ENCODE data around the gene CORIN. TPM values are rescaled to one million over a fixed set of nuclear protein-coding genes. Genes with fewer than 3 reads are reported as not detected.
"Not testable (repeated sequence)": the region's sequence is repeated elsewhere in the genome, so short reads cannot be mapped to it uniquely, and the experiment has no call there.

The CORIN gene
- total RNA-seq, 2 experiments from 2014 or later: 0.29 to 0.34 TPM

- Mint-ChIP-seq H3K4me3 (no peak overlapping the region), H3K27me3 (peaks cover 17% of the 10 kb centered on the region)
- CTCF ChIA-PET: interaction anchor here (0.9 to 1.2 kb wide), 2 partner anchors 23 to 126 kb away, joined by 3 to 5 read pairs; no protein-coding TSS in a partner anchor
Measured at GRCh38 chr4:47711183-47711582, 126.7 kb downstream of the CORIN start.

GRCh38 chr4:47706352-47706751, 131.5 kb downstream of the CORIN start:
- CTCF ChIA-PET: interaction anchor here (1.0 to 2.7 kb wide), 7 partner anchors 8 to 133 kb away, joined by 3 to 19 read pairs (median 5); no protein-coding TSS in a partner anchor
- ATAC-seq; H3K36me3 Mint-ChIP-seq (ENCODE audit: low read depth); H3K9me3 Mint-ChIP-seq; DNase-seq; intact Hi-C loops (cut with micrococcal nuclease); H3K4me1 Mint-ChIP-seq (ENCODE audit: low read depth); H3K27ac Mint-ChIP-seq; H3K4me3 Mint-ChIP-seq; POLR2A ChIA-PET: not testable (repeated sequence)
- H3K27me3 Mint-ChIP-seq: peaks cover 18% of the 10 kb centered on the region

More at GRCh38 chr4:47711183-47711582, 126.7 kb downstream of the CORIN start:
- Mint-ChIP-seq H3K9me3 (no peaks in the 10 kb centered on the region), H3K4me1 (ENCODE audit: low read depth) (no peaks in the 10 kb centered on the region), H3K27ac (no peak overlapping the region), H3K36me3 (ENCODE audit: low read depth) (no peaks in the 10 kb centered on the region)
- TF ChIP-seq CTCF (IDR thresholded peaks at IDR 0.05): no peak
- intact Hi-C loops (cut with micrococcal nuclease): no loop called here
- POLR2A ChIA-PET: no interaction called here
- no peak for ATAC-seq
- DNase-seq: no peak

GRCh38 chr4:47705326-47705981, 132.4 kb downstream of the CORIN start:
- Mint-ChIP-seq H3K36me3 (ENCODE audit: low read depth) (no peaks in the 10 kb centered on the region), H3K4me3 (no peak overlapping the region), H3K27me3 (peaks cover 12% of the 10 kb centered on the region), H3K4me1 (ENCODE audit: low read depth) (peaks cover 5% of the 10 kb centered on the region), H3K9me3 (no peaks in the 10 kb centered on the region), H3K27ac (no peak overlapping the region)
- intact Hi-C loops (cut with micrococcal nuclease): no loop called here
- peak; percentile 31 for TF ChIP-seq CTCF (IDR thresholded peaks at IDR 0.05)
- no peak for ATAC-seq
- DNase-seq: no peak
- POLR2A ChIA-PET: no interaction called here
- CTCF ChIA-PET: interaction anchor here (0.7 to 2.7 kb wide), 15 partner anchors 9 to 228 kb away, joined by 3 to 19 read pairs (median 4); no protein-coding TSS in a partner anchor

- ATAC-seq (peak; percentile 51), DNase-seq (peak; percentile 30)
- intact Hi-C loops (cut with micrococcal nuclease): no loop called here
- POLR2A ChIA-PET: no interaction called here
- Mint-ChIP-seq H3K9me3 (no peaks in the 10 kb centered on the region), H3K27me3 (peaks cover 12% of the 10 kb centered on the region), H3K27ac (no peak overlapping the region), H3K4me3 (no peak overlapping the region), H3K4me1 (ENCODE audit: low read depth) (peaks cover 5% of the 10 kb centered on the region), H3K36me3 (ENCODE audit: low read depth) (no peaks in the 10 kb centered on the region)
- TF ChIP-seq CTCF (IDR thresholded peaks at IDR 0.05): no peak
- CTCF ChIA-PET: interaction anchor here (0.7 to 2.7 kb wide), 13 partner anchors 10 to 229 kb away, joined by 3 to 19 read pairs (median 4); no protein-coding TSS in a partner anchor
Measured at GRCh38 chr4:47704693-47705325, 133.1 kb downstream of the CORIN start.

- no peaks in the 10 kb centered on the region for H3K36me3 Mint-ChIP-seq (ENCODE audit: low read depth)
- CTCF ChIA-PET: interaction anchor here (2.6 kb wide), 1 partner anchor 10 kb away, joined by 16 read pairs; no protein-coding TSS in a partner anchor
Measured at GRCh38 chr4:47703956-47704355, 133.9 kb downstream of the CORIN start.

More at GRCh38 chr4:47703956-47704355, 133.9 kb downstream of the CORIN start:
- intact Hi-C loops (cut with micrococcal nuclease): no loop called here
- H3K9me3 Mint-ChIP-seq: no peaks in the 10 kb centered on the region
- ATAC-seq (no peak), DNase-seq (no peak)
- no peak overlapping the region for H3K27ac Mint-ChIP-seq
- POLR2A ChIA-PET: no interaction called here
- TF ChIP-seq CTCF (IDR thresholded peaks at IDR 0.05): no peak
- H3K4me3 Mint-ChIP-seq: no peak overlapping the region
- H3K4me1 Mint-ChIP-seq (ENCODE audit: low read depth): peaks cover 5% of the 10 kb centered on the region
- H3K27me3 Mint-ChIP-seq: peaks cover 11% of the 10 kb centered on the region

Data from activated CD8-positive, alpha-beta T cell treated with anti-CD3 and anti-CD28 coated beads for 36 hours (primary cell).